ENCODE measurements around the gene CEBPE.

The CEBPE gene

GRCh38 chr14:23071244-23071920 lies 47.7 kb downstream of the CEBPE start:
- no peak for DNase-seq

DNA sequence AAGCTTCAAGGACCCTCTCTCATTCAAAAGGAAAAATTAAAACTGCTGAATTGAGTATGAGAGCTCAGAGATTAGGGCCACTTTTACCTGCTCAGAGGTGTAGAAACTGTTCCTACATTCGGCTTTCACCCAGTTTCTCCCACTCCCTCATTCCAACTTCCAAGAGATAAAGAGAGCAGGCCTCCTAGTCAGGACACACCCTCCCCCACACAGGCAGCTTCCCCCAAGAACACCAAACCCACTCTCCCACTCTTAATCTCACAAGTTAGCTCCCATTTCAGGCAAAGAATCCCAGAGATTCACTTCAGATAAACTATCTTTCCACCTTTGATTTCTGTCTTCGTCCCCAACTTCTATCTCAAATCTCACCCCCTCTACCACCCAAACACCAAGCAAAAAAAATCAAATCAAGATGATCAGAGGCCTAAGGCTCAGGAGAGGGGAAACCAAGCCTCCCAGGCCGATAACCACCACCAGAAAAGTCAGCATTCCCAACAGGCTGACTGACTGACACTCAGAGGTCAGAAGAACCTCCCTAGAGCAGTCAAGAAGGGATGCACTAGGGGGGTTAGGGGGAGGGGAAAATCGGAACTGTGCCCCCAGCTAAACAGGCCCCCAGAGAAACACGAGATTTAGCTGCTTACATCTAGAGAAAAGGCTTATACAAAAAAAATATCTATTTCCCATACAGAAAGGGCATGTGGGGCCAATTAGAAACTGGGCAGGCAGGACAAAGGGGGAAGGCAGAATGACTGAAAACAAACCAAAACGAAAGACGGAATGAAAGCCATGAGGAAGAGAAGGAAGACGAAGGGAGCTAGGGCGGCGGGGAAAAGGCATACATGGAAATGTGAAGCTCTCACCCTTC lies 48.6 kb downstream of the CEBPE start:
- no peak for DNase-seq

GRCh38 chr14:23069413-23069806 lies 49.6 kb downstream of the CEBPE start:
- no peak for DNase-seq

DNA sequence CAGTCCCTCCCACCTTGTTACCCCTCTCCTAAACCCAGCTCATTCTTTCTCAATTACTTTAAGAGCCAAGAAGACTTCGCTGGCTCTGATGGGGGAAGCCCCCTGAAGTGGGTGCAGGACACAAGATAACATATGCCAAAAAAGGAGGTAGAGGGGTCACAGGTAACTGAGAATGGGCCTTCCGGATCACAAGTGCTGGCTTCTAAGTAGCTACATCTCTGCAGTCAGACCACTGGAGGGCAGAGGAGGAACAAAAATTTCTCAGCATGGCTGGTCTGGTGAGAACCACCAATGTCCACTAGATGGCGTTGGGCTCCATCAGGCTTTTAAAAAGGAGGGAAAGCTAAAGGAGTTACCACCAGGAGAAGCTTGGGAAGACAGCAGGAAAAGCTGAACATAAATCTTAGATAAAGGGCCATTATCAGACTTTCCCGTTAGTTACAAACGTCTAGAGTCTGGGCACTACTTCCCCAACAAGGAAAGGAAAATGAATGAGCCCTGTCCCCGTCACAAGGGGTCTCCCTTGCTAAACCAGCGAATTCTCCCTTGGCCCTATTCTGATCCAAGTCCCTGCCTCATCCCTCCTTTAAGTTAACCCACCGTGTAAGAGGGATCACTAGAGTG lies 50.2 kb downstream of the CEBPE start:
- DNase-seq: no peak

DNA sequence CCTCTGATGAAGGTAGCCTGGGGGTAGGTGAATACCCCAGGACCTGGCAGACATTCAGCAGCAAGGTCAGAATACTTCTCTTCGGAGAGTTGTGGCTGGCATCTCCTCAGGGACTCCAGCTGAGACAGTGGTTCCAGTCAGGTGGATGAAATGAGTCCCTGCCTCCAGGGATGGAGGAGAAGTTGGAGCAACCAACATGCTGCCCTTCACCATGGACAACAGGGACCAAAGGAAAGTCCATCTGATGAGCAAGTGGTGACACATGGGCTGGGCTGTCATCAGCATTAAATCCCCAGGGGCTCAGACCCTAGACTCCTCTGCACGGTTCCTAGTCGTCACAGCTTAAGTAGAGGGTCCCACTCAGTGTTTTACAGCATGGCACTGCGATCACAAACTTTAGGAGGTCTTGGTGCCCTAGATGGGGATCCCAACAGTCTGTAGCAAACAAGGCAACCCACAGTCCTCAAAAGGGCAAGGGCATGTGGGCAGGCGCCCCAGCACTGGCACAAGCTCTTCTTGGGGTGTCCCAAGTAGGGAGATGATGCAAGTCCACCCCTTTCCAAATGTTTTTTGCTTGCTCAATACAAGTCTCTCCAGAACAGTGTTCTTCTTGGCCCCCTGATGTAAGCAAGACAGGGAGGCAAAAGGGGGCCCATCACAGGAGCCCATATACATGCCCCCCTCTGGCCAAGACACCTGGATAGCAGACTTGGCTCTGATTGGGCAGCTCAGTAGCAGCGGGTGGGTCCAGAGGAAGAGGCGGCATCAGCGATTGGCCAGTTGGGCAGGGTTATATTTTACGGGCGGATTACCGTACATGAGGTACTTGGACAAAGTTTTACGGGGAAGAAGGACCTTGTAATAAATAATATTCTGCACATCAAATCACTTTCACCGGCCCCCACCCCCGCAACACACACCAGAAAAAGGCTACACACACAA lies 50.9 kb downstream of the CEBPE start:
- DNase-seq: no peak
